ENCODE results near the gene ZSCAN18. TPM values are rescaled to one million over a fixed set of nuclear protein-coding genes. Genes with fewer than 3 reads are reported as not detected.

The ZSCAN18 gene
- total RNA-seq, 1 experiment from 2014 or later, result 45.8 TPM

DNA sequence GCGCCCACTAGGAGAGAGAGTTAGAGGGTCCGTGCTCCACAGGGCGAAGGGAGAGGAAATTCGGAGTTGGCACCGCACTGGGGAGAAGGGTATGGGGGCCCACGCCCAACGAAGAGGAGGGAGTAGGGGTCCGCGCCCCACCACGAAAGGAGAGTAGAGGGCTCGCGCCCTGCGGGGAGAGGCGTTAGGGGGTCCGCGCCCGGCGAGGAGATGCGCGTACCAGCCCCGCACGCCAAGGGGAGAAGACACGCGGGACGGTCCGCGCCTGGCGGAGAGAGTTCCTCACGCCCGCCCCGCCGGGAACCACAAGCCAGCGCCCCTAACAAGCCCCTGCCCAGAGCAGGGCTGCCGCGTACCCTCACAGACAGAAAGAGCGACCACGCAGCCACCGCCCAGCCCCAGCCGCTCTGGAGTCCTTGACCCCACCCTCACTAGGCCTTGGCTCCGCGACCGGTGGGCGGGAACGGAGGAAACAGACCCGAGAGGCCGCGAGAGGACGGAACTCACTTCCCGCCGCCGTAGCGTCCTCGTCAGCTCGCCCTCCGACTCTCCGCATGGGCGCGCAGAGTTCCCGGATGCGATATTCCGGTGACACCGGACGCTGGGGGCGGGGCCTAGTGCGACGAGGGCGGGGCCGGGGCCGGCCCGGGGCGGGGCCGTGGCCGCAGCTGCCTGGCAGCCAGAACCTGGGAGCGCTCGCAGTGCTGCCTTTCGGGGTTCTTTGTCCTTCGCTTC, 20.0 kb upstream of the ZSCAN18 start:
- Mint-ChIP-seq H3K9me3 (ENCODE audit: low read depth, unreplicated experiment) (peaks cover 29% of the 10 kb centered on the region), H3K27ac (ENCODE audit: unreplicated experiment) (no peak overlapping the region), H3K36me3 (ENCODE audit: insufficient read depth, unreplicated experiment) (no peaks in the 10 kb centered on the region), H3K4me3 (ENCODE audit: low read depth, unreplicated experiment) (no peak overlapping the region), H3K27me3 (ENCODE audit: unreplicated experiment) (no peaks in the 10 kb centered on the region), H3K4me1 (ENCODE audit: low read depth, unreplicated experiment) (no peaks in the 10 kb centered on the region)
- CTCF ChIA-PET, result no interaction called here
- DNase-seq, result no peak
- intact Hi-C loops (cut with micrococcal nuclease; ENCODE audit: unreplicated experiment), result no loop called here
- TF ChIP-seq, protein P1, sequence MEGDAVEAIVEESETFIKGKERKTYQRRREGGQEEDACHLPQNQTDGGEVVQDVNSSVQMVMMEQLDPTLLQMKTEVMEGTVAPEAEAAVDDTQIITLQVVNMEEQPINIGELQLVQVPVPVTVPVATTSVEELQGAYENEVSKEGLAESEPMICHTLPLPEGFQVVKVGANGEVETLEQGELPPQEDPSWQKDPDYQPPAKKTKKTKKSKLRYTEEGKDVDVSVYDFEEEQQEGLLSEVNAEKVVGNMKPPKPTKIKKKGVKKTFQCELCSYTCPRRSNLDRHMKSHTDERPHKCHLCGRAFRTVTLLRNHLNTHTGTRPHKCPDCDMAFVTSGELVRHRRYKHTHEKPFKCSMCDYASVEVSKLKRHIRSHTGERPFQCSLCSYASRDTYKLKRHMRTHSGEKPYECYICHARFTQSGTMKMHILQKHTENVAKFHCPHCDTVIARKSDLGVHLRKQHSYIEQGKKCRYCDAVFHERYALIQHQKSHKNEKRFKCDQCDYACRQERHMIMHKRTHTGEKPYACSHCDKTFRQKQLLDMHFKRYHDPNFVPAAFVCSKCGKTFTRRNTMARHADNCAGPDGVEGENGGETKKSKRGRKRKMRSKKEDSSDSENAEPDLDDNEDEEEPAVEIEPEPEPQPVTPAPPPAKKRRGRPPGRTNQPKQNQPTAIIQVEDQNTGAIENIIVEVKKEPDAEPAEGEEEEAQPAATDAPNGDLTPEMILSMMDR (IDR thresholded peaks at IDR 0.05; ENCODE audit: unreplicated experiment), result no peak
- no TSS peak for BruUV-seq (replicated peaks)

DNA sequence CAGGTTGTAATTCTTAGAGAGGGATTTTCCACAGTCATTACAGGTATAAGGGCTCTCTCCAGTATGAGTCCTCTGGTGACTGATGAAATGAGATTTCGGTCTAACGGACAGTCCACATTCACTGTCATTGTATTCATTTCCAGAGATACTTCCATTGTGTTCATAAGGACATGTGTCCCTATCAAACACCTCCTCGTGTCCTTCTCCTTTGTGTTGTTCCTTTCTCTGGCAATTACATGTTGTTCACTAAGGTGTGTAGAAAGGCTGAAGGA, 10.5 kb upstream of the ZSCAN18 start:
- TF ChIP-seq, protein P1 (IDR thresholded peaks at IDR 0.05; ENCODE audit: unreplicated experiment), result no peak
- Mint-ChIP-seq H3K9me3 (ENCODE audit: low read depth, unreplicated experiment) (peaks cover 16% of the 10 kb centered on the region), H3K27ac (ENCODE audit: unreplicated experiment) (no peak overlapping the region), H3K4me3 (ENCODE audit: low read depth, unreplicated experiment) (no peak overlapping the region), H3K4me1 (ENCODE audit: low read depth, unreplicated experiment) (no peaks in the 10 kb centered on the region), H3K36me3 (ENCODE audit: insufficient read depth, unreplicated experiment) (no peaks in the 10 kb centered on the region), H3K27me3 (ENCODE audit: unreplicated experiment) (no peaks in the 10 kb centered on the region)
- intact Hi-C loops (cut with micrococcal nuclease; ENCODE audit: unreplicated experiment), result no loop called here
- CTCF ChIA-PET, result no interaction called here
- no peak for DNase-seq
- BruUV-seq (replicated peaks), result no TSS peak

DNA sequence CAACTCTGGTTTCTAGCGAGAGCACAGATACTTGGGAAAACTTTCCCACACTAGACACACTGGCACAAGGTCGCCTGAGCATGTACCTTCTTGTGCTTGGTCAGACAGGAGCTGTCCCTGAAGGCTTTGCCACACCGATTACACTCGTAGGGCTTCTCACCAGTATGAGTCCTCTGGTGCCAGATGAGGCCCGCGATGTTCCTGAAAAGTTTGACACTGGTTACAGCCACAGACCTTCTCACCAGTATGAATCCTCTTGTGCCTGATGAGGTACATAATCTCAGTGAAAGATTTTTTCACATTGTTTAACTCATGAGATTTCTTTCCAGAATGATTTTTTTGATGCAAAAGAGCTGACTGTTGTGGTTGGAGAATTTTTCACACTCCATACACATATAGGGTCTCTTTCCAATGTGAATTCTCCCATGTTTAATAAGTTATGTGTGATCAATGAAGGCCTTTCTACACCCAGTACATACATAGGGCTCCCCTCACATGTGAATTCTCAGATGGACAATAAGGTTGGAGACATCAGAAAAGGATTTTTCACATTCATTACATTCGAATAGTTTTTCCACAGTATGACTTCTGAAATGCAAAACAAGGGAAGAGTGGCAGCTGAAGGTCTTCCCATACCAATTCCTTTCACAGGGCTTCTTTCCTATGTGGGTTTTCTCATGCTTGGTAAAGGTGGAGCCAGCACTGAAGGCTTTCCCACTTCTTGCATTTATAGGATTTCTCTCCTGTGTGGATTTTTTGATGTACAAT, 9.9 kb upstream of the ZSCAN18 start:
- DNase-seq, result no peak
- intact Hi-C loops (cut with micrococcal nuclease; ENCODE audit: unreplicated experiment), result loop anchor here (2.0 kb wide), 1 partner anchor 61 kb away; no protein-coding TSS in a partner anchor
- Mint-ChIP-seq H3K27me3 (ENCODE audit: unreplicated experiment) (no peaks in the 10 kb centered on the region), H3K36me3 (ENCODE audit: insufficient read depth, unreplicated experiment) (no peaks in the 10 kb centered on the region), H3K27ac (ENCODE audit: unreplicated experiment) (no peak overlapping the region), H3K4me1 (ENCODE audit: low read depth, unreplicated experiment) (no peaks in the 10 kb centered on the region), H3K9me3 (ENCODE audit: low read depth, unreplicated experiment) (peaks cover 20% of the 10 kb centered on the region), H3K4me3 (ENCODE audit: low read depth, unreplicated experiment) (no peak overlapping the region)
- no TSS peak for BruUV-seq (replicated peaks)
- CTCF ChIA-PET, result no interaction called here
- TF ChIP-seq, protein P1 (IDR thresholded peaks at IDR 0.05; ENCODE audit: unreplicated experiment), result no peak

DNA sequence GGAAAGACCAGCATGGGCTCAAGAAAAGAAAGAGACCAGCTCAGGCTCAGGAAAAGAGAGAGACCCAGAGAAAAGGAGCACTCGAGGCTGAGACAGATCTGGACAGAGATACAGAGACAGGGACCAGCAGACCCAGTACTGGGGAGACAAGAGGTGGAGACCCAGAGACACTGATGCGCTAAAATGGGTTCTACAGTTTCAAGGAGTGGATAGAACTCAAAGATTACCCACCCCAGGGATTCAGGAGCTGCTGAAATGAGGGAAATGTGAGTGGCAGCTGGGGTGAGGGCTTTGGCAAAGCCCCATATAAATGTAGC, 609 bp upstream of the ZSCAN18 start:
- TSS peak; percentile 98 for BruUV-seq (replicated peaks)
- TF ChIP-seq, protein P1 (IDR thresholded peaks at IDR 0.05; ENCODE audit: unreplicated experiment), result no peak
- CTCF ChIA-PET, result no interaction called here
- Mint-ChIP-seq H3K36me3 (ENCODE audit: insufficient read depth, unreplicated experiment) (peaks cover 31% of the 10 kb centered on the region), H3K27ac (ENCODE audit: unreplicated experiment) (peak overlapping the region; percentile 99), H3K9me3 (ENCODE audit: low read depth, unreplicated experiment) (peaks cover 17% of the 10 kb centered on the region), H3K4me1 (ENCODE audit: low read depth, unreplicated experiment) (peaks cover 11% of the 10 kb centered on the region), H3K4me3 (ENCODE audit: low read depth, unreplicated experiment) (peak overlapping the region; percentile 79), H3K27me3 (ENCODE audit: unreplicated experiment) (no peaks in the 10 kb centered on the region)
- no peak for DNase-seq
- intact Hi-C loops (cut with micrococcal nuclease; ENCODE audit: unreplicated experiment), result no loop called here
